Measurements from ENCODE around the gene KIF22.

GRCh38 chr16:29820271-29820701 lies 29.7 kb downstream of the KIF22 start, which contains the start of gene MVP:
- TF ChIP-seq CTCF (IDR thresholded peaks at IDR 0.05 in 2 of 3, conservative IDR thresholded peaks at IDR 0.05 in 1 of 3; ENCODE audit: borderline replicate concordance in 1 of 3, insufficient read depth in 1 of 3, low read depth in 2 of 3, low read length in 2 of 3) (no peak), POLR2A (IDR thresholded peaks at IDR 0.05; ENCODE audit: borderline replicate concordance, extremely low read depth, insufficient read depth, insufficient read length) (peak; percentile 14), POLR2AphosphoS5 (IDR thresholded peaks at IDR 0.05; ENCODE audit: low read depth, low read length) (peak; percentile 78), EGR1 (IDR thresholded peaks at IDR 0.05; ENCODE audit: low read depth) (no peak), JUND (IDR thresholded peaks at IDR 0.05) (no peak), EZH2phosphoT487 (IDR thresholded peaks at IDR 0.05; ENCODE audit: borderline replicate concordance) (no peak), RAD21 (IDR thresholded peaks at IDR 0.05; ENCODE audit: low read depth) (no peak), EZH2 (IDR thresholded peaks at IDR 0.05) (no peak), TCF7L2 (IDR thresholded peaks at IDR 0.05; ENCODE audit: borderline replicate concordance, extremely low read depth, insufficient read depth, insufficient read length) (no peak), SRF (IDR thresholded peaks at IDR 0.05; ENCODE audit: low read depth) (no peak)
